Sigmoid colon (tissue), 4 donors: ENCODE measurements around the gene SMARCE1.

Source experiments
- CTCF ChIP-seq, 4 experiments: fragments of 450-650 bp in 3 of 4; fragments of 200-600 bp in 1 of 4; IDR thresholded peaks; one replicate each; pipeline ENCODE4 v1.5.1; 2016 to 2019; ENCODE audit warnings: antibody characterized with exemption in 4 of 4, mild to moderate bottlenecking in 3 of 4, moderate library complexity in 2 of 4
- EP300 ChIP-seq, 4 donors: sonication (generic); formaldehyde crosslinking; IDR thresholded peaks; one replicate each; pipeline ENCODE4 v1.6.1; 2017; ENCODE audit warnings: antibody characterized with exemption in 4 of 4
- POLR2AphosphoS5 ChIP-seq, 4 donors: sonication (generic); formaldehyde crosslinking; IDR thresholded peaks; one replicate each; pipeline ENCODE4 v1.6.1; 2017; ENCODE audit warnings: antibody characterized with exemption in 4 of 4

- TF ChIP-seq POLR2AphosphoS5 (IDR thresholded peaks at IDR 0.05) (no peak), CTCF (IDR thresholded peaks at IDR 0.05) (no peak), EP300 (IDR thresholded peaks at IDR 0.05) (no peak)
These were observed 49.7 kb upstream of the SMARCE1 start for GRCh38 chr17:40697297-40697696.
